Left lung (tissue), 10 donors: ENCODE results near the gene PEX7. TPM values are rescaled to one million over a fixed set of nuclear protein-coding genes. Genes with fewer than 3 reads are reported as not detected.

Experiments used
- ATAC-seq: fragments of 200-7000 bp; cut with Tn5 transposase; one replicate; pipeline ENCODE4 v1.9.1; 2020; ENCODE audit warnings: moderate library complexity
- DNase-seq, 4 donors: peaks; one replicate each; pipeline ENCODE4 v3.0.0-alpha.2; 2013 to 2020
- H3K27ac ChIP-seq, 2 donors: fragments of 200-600 bp; sonication (generic) in 1 of 2; one replicate each; pipeline versions ENCODE4 v1.5.0 to v1.8.0; 2020 to 2021
- H3K27me3 ChIP-seq, 2 donors: fragments of 200-600 bp; sonication (generic) in 1 of 2; one replicate each; pipeline versions ENCODE4 v1.5.0 to v1.8.0; 2020 to 2021
- H3K36me3 ChIP-seq, 2 donors: fragments of 200-600 bp; sonication (generic) in 1 of 2; one replicate each; pipeline versions ENCODE4 v1.5.0 to v1.8.0; 2020 to 2021
- H3K4me1 ChIP-seq, 2 donors: fragments of 200-600 bp; one replicate each; pipeline ENCODE4 v1.8.0; 2021
- H3K4me3 ChIP-seq, 2 donors: fragments of 200-600 bp; sonication (generic) in 1 of 2; one replicate each; pipeline versions ENCODE4 v1.5.0 to v1.8.0; 2020 to 2021; ENCODE audit warnings: mild to moderate bottlenecking in 1 of 2
- H3K9me3 ChIP-seq, 2 donors: fragments of 200-600 bp; sonication (generic) in 1 of 2; one replicate each; pipeline versions ENCODE4 v1.5.0 to v1.8.0; 2020 to 2021
- intact Hi-C, 2 donors: fragments of 100-400 bp; cut with DNase I; formaldehyde crosslinking; loops; one replicate each; pipeline versions ENCODE4 v1.11.2 to v1.14.2; 2022
- polyA plus RNA-seq, 6 donors: library from polyadenylated mRNA; unstranded; fragments of 120-200 nt; gene quantifications; one replicate each; pipeline ENCODE4 v1.2.1, GENCODE V29; 2013; ENCODE audit not compliant: insufficient read length in 6 of 6
- total RNA-seq, 2 donors: library from RNA; stranded (reverse); fragmentation: NEBNext Ultra II Directional; extraction: Animal tissue kit (Norgen Biotek cat#: 25700); gene quantifications; one replicate each; pipeline ENCODE4 v1.2.1, GENCODE V29; 2021
- TF ChIP-seq, protein P1 (sequence below), 2 donors: fragments of 200-600 bp; sonication (generic) in 1 of 2; IDR thresholded peaks; one replicate each; pipeline versions ENCODE4 v1.5.0 to v1.8.0; 2021; ENCODE audit warnings: antibody characterized with exemption in 2 of 2
- donor health status: DM: no; HTN: yes; CAD: no.
- donor health status: DM: no; HTN: no; CAD: no.

PEX7 gene
- total and polyA plus RNA-seq, 8 donors = 6.8 to 12.0 (median 8.8) TPM

- peaks cover 0 to 6% of the 10 kb centered on the region in 2 donors for H3K4me1 ChIP-seq
- TF ChIP-seq, protein P1, sequence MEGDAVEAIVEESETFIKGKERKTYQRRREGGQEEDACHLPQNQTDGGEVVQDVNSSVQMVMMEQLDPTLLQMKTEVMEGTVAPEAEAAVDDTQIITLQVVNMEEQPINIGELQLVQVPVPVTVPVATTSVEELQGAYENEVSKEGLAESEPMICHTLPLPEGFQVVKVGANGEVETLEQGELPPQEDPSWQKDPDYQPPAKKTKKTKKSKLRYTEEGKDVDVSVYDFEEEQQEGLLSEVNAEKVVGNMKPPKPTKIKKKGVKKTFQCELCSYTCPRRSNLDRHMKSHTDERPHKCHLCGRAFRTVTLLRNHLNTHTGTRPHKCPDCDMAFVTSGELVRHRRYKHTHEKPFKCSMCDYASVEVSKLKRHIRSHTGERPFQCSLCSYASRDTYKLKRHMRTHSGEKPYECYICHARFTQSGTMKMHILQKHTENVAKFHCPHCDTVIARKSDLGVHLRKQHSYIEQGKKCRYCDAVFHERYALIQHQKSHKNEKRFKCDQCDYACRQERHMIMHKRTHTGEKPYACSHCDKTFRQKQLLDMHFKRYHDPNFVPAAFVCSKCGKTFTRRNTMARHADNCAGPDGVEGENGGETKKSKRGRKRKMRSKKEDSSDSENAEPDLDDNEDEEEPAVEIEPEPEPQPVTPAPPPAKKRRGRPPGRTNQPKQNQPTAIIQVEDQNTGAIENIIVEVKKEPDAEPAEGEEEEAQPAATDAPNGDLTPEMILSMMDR (IDR thresholded peaks at IDR 0.05) = no peak
- intact Hi-C loops = no loop called here
- H3K27me3 ChIP-seq = no peaks in the 10 kb centered on the region
- no peaks in the 10 kb centered on the region for H3K9me3 ChIP-seq
- DNase-seq = no peak
- peak overlapping the region in 1 of 2 donors; percentile 11 for H3K27ac ChIP-seq
- peaks cover 0 to 5% of the 10 kb centered on the region in 2 donors for H3K36me3 ChIP-seq
- ATAC-seq = no peak
- no peak overlapping the region for H3K4me3 ChIP-seq
Measured at GRCh38 chr6:136860043-136860442, 37.7 kb downstream of the PEX7 start.

DNA sequence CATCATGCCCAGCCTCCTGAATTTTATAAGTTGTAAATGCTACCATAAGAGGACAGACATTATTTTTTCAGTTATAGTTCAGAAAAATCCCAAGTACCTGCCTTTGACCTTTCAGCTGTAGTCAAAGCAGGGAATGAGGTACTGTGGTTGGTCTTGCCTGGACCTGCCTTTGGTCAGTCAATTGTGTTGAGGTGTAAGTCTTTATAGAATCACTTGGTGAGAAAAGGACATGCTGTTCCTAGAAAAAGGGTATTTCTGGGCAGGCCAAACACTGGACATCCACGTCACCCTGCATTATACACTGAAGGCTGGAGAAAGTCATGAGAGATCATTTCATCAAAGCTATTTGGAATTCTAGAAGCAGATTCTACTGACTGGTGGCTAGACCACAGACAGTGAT is 40.3 kb downstream of the PEX7 start:
- intact Hi-C loops = no loop called here
- TF ChIP-seq, protein P1 (IDR thresholded peaks at IDR 0.05) = no peak
- no peak overlapping the region for H3K27ac ChIP-seq

GRCh38 chr6:136863752-136864151 is 41.4 kb downstream of the PEX7 start:
- no peaks in the 10 kb centered on the region for H3K9me3 ChIP-seq
- TF ChIP-seq, protein P1 (IDR thresholded peaks at IDR 0.05) = no peak
- no peak overlapping the region for H3K27ac ChIP-seq
- intact Hi-C loops = no loop called here
- DNase-seq = no peak
- no peaks in the 10 kb centered on the region for H3K27me3 ChIP-seq
- peaks cover 0 to 6% of the 10 kb centered on the region in 2 donors for H3K4me1 ChIP-seq
- no peaks in the 10 kb centered on the region for H3K36me3 ChIP-seq
- no peak overlapping the region for H3K4me3 ChIP-seq
- no peak for ATAC-seq

More for the DNA sequence above, 40.3 kb downstream of the PEX7 start:
- Histone ChIP-seq H3K9me3 (no peaks in the 10 kb centered on the region), H3K4me1 (peaks cover 0 to 6% of the 10 kb centered on the region in 2 donors), H3K27me3 (no peaks in the 10 kb centered on the region), H3K4me3 (no peak overlapping the region), H3K36me3 (no peaks in the 10 kb centered on the region)
- no peak for DNase-seq
- ATAC-seq = no peak

GRCh38 chr6:136864676-136865075 is 42.3 kb downstream of the PEX7 start:
- peaks cover 0 to 1% of the 10 kb centered on the region in 2 donors for H3K4me1 ChIP-seq
- no peak overlapping the region for H3K27ac ChIP-seq
- no peaks in the 10 kb centered on the region for H3K36me3 ChIP-seq
- ATAC-seq (no peak), DNase-seq (no peak)
- no peak overlapping the region for H3K4me3 ChIP-seq
- TF ChIP-seq, protein P1 (IDR thresholded peaks at IDR 0.05) = no peak
- no peaks in the 10 kb centered on the region for H3K9me3 ChIP-seq
- intact Hi-C loops = no loop called here
- H3K27me3 ChIP-seq = no peaks in the 10 kb centered on the region

- intact Hi-C loops = no loop called here
- no peak overlapping the region for H3K4me3 ChIP-seq
- TF ChIP-seq, protein P1 (IDR thresholded peaks at IDR 0.05) = no peak
- H3K9me3 ChIP-seq = no peaks in the 10 kb centered on the region
- peaks cover 0 to 11% of the 10 kb centered on the region in 2 donors for H3K36me3 ChIP-seq
- ATAC-seq (no peak), DNase-seq (no peak)
- H3K4me1 ChIP-seq = no peaks in the 10 kb centered on the region
- no peaks in the 10 kb centered on the region for H3K27me3 ChIP-seq
- H3K27ac ChIP-seq = no peak overlapping the region
Measured at GRCh38 chr6:136866872-136867416, 44.6 kb downstream of the PEX7 start.
